GM23338 (cell line): ENCODE data around the gene GEMIN8.

Experiments
- CREB1 ChIP-seq: fragments of 250-450 bp; sonication (Bioruptor Pico); IDR thresholded peaks from 2 replicates; pipeline ENCODE4 v1.5.0; 2020; ENCODE audit warnings: low read depth, mild to moderate bottlenecking, moderate library complexity
- EZH2 ChIP-seq: fragments of 200-600 bp; sonication (generic); IDR thresholded peaks from one replicate; pipeline ENCODE4 v1.8.0; 2017; ENCODE audit warnings: antibody characterized with exemption, mild to moderate bottlenecking, low read depth; ENCODE audit not compliant: unreplicated experiment
- EZH2phosphoT487 ChIP-seq: fragments of 200-600 bp; sonication (generic); IDR thresholded peaks from one replicate; pipeline ENCODE4 v1.8.1; 2018; ENCODE audit warnings: antibody characterized with exemption; ENCODE audit not compliant: unreplicated experiment
- JUNB ChIP-seq: IDR thresholded peaks from one replicate; pipeline ENCODE4 v1.6.1; 2016; ENCODE audit warnings: antibody characterized with exemption; ENCODE audit not compliant: unreplicated experiment
- POLR2AphosphoS5 ChIP-seq: IDR thresholded peaks from 2 replicates; pipeline ENCODE4 v1.6.1; 2016; ENCODE audit warnings: antibody characterized with exemption, low read depth
- STAT1 ChIP-seq: IDR thresholded peaks from one replicate; pipeline ENCODE4 v1.6.1; 2016; ENCODE audit warnings: antibody characterized with exemption; ENCODE audit not compliant: unreplicated experiment
- ZNF114 ChIP-seq: fragments of 250-450 bp; sonication (Bioruptor Pico); IDR thresholded peaks from 2 replicates; pipeline ENCODE4 v1.5.0; 2020; ENCODE audit warnings: mild to moderate bottlenecking, moderate library complexity
- TF ChIP-seq, protein P1 (sequence below), 2 experiments: fragments of 200-600 bp in 1 of 2; sonication (generic) in 1 of 2; conservative IDR thresholded peaks; 2 replicates each; pipeline versions ENCODE4 v1.5.1 to v1.6.1; 2016 to 2017; ENCODE audit warnings: antibody characterized with exemption in 2 of 2, low read depth in 2 of 2, mild to moderate bottlenecking in 2 of 2, moderate library complexity in 1 of 2
- TF ChIP-seq, protein P2 (sequence below): IDR thresholded peaks from one replicate; pipeline ENCODE4 v1.6.1; 2018; ENCODE audit warnings: antibody characterized with exemption; ENCODE audit not compliant: unreplicated experiment
- TF ChIP-seq, protein P3 (sequence below): fragments of 250-450 bp; sonication (Bioruptor Pico); IDR thresholded peaks from 2 replicates; pipeline ENCODE4 v1.5.0; 2020; ENCODE audit warnings: mild to moderate bottlenecking, moderate library complexity

DNA sequence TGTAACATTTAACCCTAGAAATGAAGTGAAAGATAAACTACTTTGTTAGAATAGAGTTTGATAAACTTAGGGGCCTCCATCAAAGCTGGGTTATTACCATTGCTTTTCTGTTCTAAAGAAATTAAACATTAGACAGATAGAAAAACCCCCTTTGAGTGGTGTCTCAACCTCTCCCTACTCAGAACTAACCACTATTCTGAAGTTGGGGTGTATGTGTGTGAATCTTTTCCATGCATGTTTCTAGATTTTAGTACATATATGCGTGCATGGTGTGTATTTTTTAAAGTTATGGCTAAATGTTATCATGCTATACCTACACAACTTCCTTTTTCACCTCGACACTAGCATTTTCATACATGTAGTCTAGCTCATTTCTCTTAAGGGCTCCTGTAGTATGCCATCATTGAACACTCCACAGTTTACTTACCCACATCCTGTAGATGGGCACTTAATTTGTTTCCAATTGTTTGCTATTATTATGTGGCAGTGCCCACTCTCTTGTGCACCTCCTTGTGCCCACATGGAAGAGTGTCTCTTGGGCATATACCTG, 25.7 kb downstream of the GEMIN8 start:
- TF ChIP-seq, protein P1, sequence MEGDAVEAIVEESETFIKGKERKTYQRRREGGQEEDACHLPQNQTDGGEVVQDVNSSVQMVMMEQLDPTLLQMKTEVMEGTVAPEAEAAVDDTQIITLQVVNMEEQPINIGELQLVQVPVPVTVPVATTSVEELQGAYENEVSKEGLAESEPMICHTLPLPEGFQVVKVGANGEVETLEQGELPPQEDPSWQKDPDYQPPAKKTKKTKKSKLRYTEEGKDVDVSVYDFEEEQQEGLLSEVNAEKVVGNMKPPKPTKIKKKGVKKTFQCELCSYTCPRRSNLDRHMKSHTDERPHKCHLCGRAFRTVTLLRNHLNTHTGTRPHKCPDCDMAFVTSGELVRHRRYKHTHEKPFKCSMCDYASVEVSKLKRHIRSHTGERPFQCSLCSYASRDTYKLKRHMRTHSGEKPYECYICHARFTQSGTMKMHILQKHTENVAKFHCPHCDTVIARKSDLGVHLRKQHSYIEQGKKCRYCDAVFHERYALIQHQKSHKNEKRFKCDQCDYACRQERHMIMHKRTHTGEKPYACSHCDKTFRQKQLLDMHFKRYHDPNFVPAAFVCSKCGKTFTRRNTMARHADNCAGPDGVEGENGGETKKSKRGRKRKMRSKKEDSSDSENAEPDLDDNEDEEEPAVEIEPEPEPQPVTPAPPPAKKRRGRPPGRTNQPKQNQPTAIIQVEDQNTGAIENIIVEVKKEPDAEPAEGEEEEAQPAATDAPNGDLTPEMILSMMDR (conservative IDR thresholded peaks at IDR 0.05; ENCODE audit: low read depth in 2 of 2), result no peak
- TF ChIP-seq STAT1, result no peak
- no peak for TF ChIP-seq EZH2
- TF ChIP-seq JUNB, result no peak
- TF ChIP-seq EZH2phosphoT487, result no peak
- no peak for TF ChIP-seq POLR2AphosphoS5
- no peak for TF ChIP-seq CREB1 (CRISPR knock-in tag)
- TF ChIP-seq, protein P2, sequence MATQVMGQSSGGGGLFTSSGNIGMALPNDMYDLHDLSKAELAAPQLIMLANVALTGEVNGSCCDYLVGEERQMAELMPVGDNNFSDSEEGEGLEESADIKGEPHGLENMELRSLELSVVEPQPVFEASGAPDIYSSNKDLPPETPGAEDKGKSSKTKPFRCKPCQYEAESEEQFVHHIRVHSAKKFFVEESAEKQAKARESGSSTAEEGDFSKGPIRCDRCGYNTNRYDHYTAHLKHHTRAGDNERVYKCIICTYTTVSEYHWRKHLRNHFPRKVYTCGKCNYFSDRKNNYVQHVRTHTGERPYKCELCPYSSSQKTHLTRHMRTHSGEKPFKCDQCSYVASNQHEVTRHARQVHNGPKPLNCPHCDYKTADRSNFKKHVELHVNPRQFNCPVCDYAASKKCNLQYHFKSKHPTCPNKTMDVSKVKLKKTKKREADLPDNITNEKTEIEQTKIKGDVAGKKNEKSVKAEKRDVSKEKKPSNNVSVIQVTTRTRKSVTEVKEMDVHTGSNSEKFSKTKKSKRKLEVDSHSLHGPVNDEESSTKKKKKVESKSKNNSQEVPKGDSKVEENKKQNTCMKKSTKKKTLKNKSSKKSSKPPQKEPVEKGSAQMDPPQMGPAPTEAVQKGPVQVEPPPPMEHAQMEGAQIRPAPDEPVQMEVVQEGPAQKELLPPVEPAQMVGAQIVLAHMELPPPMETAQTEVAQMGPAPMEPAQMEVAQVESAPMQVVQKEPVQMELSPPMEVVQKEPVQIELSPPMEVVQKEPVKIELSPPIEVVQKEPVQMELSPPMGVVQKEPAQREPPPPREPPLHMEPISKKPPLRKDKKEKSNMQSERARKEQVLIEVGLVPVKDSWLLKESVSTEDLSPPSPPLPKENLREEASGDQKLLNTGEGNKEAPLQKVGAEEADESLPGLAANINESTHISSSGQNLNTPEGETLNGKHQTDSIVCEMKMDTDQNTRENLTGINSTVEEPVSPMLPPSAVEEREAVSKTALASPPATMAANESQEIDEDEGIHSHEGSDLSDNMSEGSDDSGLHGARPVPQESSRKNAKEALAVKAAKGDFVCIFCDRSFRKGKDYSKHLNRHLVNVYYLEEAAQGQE, result no peak
- TF ChIP-seq ZNF114 (CRISPR knock-in tag), result no peak
- TF ChIP-seq, protein P3, sequence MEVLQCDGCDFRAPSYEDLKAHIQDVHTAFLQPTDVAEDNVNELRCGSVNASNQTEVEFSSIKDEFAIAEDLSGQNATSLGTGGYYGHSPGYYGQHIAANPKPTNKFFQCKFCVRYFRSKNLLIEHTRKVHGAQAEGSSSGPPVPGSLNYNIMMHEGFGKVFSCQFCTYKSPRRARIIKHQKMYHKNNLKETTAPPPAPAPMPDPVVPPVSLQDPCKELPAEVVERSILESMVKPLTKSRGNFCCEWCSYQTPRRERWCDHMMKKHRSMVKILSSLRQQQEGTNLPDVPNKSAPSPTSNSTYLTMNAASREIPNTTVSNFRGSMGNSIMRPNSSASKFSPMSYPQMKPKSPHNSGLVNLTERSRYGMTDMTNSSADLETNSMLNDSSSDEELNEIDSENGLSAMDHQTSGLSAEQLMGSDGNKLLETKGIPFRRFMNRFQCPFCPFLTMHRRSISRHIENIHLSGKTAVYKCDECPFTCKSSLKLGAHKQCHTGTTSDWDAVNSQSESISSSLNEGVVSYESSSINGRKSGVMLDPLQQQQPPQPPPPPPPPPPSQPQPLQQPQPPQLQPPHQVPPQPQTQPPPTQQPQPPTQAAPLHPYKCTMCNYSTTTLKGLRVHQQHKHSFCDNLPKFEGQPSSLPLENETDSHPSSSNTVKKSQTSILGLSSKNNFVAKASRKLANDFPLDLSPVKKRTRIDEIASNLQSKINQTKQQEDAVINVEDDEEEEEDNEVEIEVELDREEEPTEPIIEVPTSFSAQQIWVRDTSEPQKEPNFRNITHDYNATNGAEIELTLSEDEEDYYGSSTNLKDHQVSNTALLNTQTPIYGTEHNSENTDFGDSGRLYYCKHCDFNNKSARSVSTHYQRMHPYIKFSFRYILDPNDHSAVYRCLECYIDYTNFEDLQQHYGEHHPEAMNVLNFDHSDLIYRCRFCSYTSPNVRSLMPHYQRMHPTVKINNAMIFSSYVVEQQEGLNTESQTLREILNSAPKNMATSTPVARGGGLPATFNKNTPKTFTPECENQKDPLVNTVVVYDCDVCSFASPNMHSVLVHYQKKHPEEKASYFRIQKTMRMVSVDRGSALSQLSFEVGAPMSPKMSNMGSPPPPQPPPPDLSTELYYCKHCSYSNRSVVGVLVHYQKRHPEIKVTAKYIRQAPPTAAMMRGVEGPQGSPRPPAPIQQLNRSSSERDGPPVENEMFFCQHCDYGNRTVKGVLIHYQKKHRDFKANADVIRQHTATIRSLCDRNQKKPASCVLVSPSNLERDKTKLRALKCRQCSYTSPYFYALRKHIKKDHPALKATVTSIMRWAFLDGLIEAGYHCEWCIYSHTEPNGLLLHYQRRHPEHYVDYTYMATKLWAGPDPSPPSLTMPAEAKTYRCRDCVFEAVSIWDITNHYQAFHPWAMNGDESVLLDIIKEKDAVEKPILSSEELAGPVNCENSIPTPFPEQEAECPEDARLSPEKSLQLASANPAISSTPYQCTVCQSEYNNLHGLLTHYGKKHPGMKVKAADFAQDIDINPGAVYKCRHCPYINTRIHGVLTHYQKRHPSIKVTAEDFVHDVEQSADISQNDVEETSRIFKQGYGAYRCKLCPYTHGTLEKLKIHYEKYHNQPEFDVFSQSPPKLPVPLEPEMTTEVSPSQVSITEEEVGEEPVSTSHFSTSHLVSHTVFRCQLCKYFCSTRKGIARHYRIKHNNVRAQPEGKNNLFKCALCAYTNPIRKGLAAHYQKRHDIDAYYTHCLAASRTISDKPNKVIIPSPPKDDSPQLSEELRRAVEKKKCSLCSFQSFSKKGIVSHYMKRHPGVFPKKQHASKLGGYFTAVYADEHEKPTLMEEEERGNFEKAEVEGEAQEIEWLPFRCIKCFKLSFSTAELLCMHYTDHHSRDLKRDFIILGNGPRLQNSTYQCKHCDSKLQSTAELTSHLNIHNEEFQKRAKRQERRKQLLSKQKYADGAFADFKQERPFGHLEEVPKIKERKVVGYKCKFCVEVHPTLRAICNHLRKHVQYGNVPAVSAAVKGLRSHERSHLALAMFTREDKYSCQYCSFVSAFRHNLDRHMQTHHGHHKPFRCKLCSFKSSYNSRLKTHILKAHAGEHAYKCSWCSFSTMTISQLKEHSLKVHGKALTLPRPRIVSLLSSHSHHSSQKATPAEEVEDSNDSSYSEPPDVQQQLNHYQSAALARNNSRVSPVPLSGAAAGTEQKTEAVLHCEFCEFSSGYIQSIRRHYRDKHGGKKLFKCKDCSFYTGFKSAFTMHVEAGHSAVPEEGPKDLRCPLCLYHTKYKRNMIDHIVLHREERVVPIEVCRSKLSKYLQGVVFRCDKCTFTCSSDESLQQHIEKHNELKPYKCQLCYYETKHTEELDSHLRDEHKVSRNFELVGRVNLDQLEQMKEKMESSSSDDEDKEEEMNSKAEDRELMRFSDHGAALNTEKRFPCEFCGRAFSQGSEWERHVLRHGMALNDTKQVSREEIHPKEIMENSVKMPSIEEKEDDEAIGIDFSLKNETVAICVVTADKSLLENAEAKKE (CRISPR knock-in tag), result no peak
